Endothelial cell of umbilical vein (primary cell): ENCODE data around the gene LRRC27. TPM values are rescaled to one million over a fixed set of nuclear protein-coding genes. Genes with fewer than 3 reads are reported as not detected.

Source experiments
- BruUV-seq: library from RNA; stranded (reverse); fragments of 400-500 nt; replicated peaks from 2 replicates; lab custom pipeline; 2021; lab: Mats Ljungman, UMichigan
- CTCF ChIA-PET: fragments of 300-600, 350-600 bp; sonication (Branson Sonifier 250); formaldehyde crosslinking; loops from one replicate; lab custom pipeline; 2021; ENCODE audit warnings: antibody characterized with exemption, inconsistent platforms; lab: Charles Lee
- POLR2A ChIA-PET: fragments of 300-600, 350-600 bp; sonication (Branson Sonifier 250); formaldehyde crosslinking; loops from one replicate; lab custom pipeline; 2021; ENCODE audit warnings: antibody characterized with exemption, inconsistent platforms; lab: Charles Lee
- DNase-seq: peaks from one replicate; pipeline ENCODE4 v3.0.0-alpha.2; 2011; ENCODE audit warnings: low read depth, low spot score
- FAIRE-seq: peaks from 2 replicates; lab custom pipeline; 2011; peaks lifted over from hg19 to GRCh38; lab: Jason Lieb, UNC
- H2AFZ ChIP-seq: 2 replicates; pipeline ENCODE4 v1.6.0; 2012; ENCODE audit warnings: low read depth, low read length, control low read depth, inconsistent platforms
- H3K27ac ChIP-seq: 2 replicates; pipeline ENCODE4 v1.5.1; 2011; ENCODE audit warnings: low read depth, mild to moderate bottlenecking, control low read depth, low read length, moderate library complexity; ENCODE audit not compliant: insufficient read depth
- H3K27me3 ChIP-seq, 2 experiments: 2 replicates each; pipeline versions ENCODE4 v1.6.0 to v1.6.1; 2011; ENCODE audit warnings: low read length in 2 of 2, mixed read lengths in 1 of 2; ENCODE audit not compliant: control insufficient read depth in 2 of 2, insufficient read depth in 2 of 2
- H3K36me3 ChIP-seq, 2 experiments: 2 replicates in 1 of 2; 3 replicates in 1 of 2; pipeline ENCODE4 v1.5.1; 2011; ENCODE audit warnings: low read length in 2 of 2, mild to moderate bottlenecking in 1 of 2, moderate library complexity in 1 of 2; ENCODE audit not compliant: control insufficient read depth in 2 of 2, insufficient read depth in 2 of 2; ENCODE audit errors: extremely low read depth in 1 of 2
- H3K4me1 ChIP-seq: 3 replicates; pipeline ENCODE4 v1.5.1; 2011; ENCODE audit warnings: mild to moderate bottlenecking, low read length; ENCODE audit not compliant: control insufficient read depth, insufficient read depth; ENCODE audit errors: extremely low read depth
- H3K4me2 ChIP-seq: 2 replicates; pipeline ENCODE4 v1.6.1; 2011; ENCODE audit warnings: low read length, control low read depth, mixed read lengths; ENCODE audit not compliant: insufficient read depth
- H3K4me3 ChIP-seq, 3 experiments: fragments of 200-600 bp in 1 of 3; sonication (generic), shearing (Covaris generic) in 1 of 3; replicated peaks in 1 of 3; 2 replicates each; pipeline ENCODE4 v1.5.1; 2011 to 2016; ENCODE audit warnings: control low read depth in 3 of 3, low read length in 3 of 3, mild to moderate bottlenecking in 2 of 3, inconsistent platforms in 1 of 3, low read depth in 1 of 3, moderate library complexity in 1 of 3; ENCODE audit not compliant: insufficient read depth in 1 of 3
- H3K79me2 ChIP-seq: 2 replicates; pipeline ENCODE4 v1.6.0; 2012; ENCODE audit warnings: low read length, inconsistent platforms; ENCODE audit not compliant: control insufficient read depth, insufficient read depth
- H3K9ac ChIP-seq: replicated peaks from 2 replicates; pipeline ENCODE3; 2011; ENCODE audit warnings: low read length, control low read depth; ENCODE audit not compliant: insufficient read depth; ENCODE audit errors: extremely low read depth
- H3K9me1 ChIP-seq: replicated peaks from 3 replicates; pipeline ENCODE4 v1.6.0; 2011; ENCODE audit warnings: mild to moderate bottlenecking, low read length; ENCODE audit not compliant: control insufficient read depth, insufficient read depth; ENCODE audit errors: extremely low read depth
- H3K9me3 ChIP-seq: replicated peaks from 2 replicates; pipeline ENCODE4 v1.5.1; 2012; ENCODE audit warnings: low read length, inconsistent platforms; ENCODE audit not compliant: control insufficient read depth, insufficient read depth
- H4K20me1 ChIP-seq: replicated peaks from 2 replicates; pipeline ENCODE3; 2011; ENCODE audit warnings: mild to moderate bottlenecking, low read length; ENCODE audit not compliant: control insufficient read depth, insufficient read depth; ENCODE audit errors: extremely low read depth
- CTCF ChIP-seq, 2 donors: IDR thresholded peaks; 1 replicate in 1 of 2; 2 replicates in 1 of 2; pipeline ENCODE4 v1.5.1; 2011; ENCODE audit warnings: low read length in 2 of 2, mild to moderate bottlenecking in 2 of 2, moderate library complexity in 2 of 2, control low read depth in 1 of 2, inconsistent platforms in 1 of 2, low read depth in 1 of 2; ENCODE audit not compliant: insufficient read depth in 1 of 2; ENCODE audit errors: extremely low read depth in 1 of 2
- EZH2 ChIP-seq: IDR thresholded peaks from 2 replicates; pipeline ENCODE4 v1.6.1; 2012; ENCODE audit warnings: borderline replicate concordance, low read depth, mild to moderate bottlenecking, moderate library complexity, low read length, inconsistent platforms; ENCODE audit not compliant: severe bottlenecking
- FOS ChIP-seq: IDR thresholded peaks from 2 replicates; pipeline ENCODE4 v1.6.1; 2011; ENCODE audit warnings: mild to moderate bottlenecking, low read length, moderate library complexity, borderline replicate concordance; ENCODE audit not compliant: insufficient read depth
- GATA2 ChIP-seq: IDR thresholded peaks from 2 replicates; pipeline ENCODE4 v1.7.0; 2011; ENCODE audit warnings: low read depth, mild to moderate bottlenecking, moderate library complexity, mixed read lengths, low read length; ENCODE audit not compliant: insufficient read length, insufficient read depth
- JUN ChIP-seq: IDR thresholded peaks from 2 replicates; pipeline ENCODE4 v1.6.1; 2011; ENCODE audit warnings: borderline replicate concordance, low read depth; ENCODE audit not compliant: insufficient read length, insufficient read depth
- MAX ChIP-seq: IDR thresholded peaks from 2 replicates; pipeline ENCODE4 v1.6.1; 2011; ENCODE audit not compliant: insufficient read depth, insufficient read length
- MYC ChIP-seq: IDR thresholded peaks from one replicate; pipeline ENCODE4 v1.6.1; 2011; ENCODE audit warnings: mild to moderate bottlenecking, low read depth, low read length
- POLR2A ChIP-seq: IDR thresholded peaks from 2 replicates; pipeline ENCODE4 v1.6.1; 2012; ENCODE audit warnings: low read depth, mild to moderate bottlenecking, control low read depth, low read length
- POLR2AphosphoS5 ChIP-seq: IDR thresholded peaks from 2 replicates; pipeline ENCODE4 v1.6.1; 2012; ENCODE audit warnings: low read depth, mild to moderate bottlenecking, control low read depth, low read length, moderate library complexity; ENCODE audit not compliant: insufficient read depth
- dilution Hi-C: fragments of 300-500 bp; cut with MboI; formaldehyde crosslinking; loops from one replicate; pipeline ENCODE4 v1.15.0; 2019; ENCODE audit warnings: low sequenced_read_pairs; ENCODE audit not compliant: extremely low pct_ligation_motif_present
- intact Hi-C: fragments of 100-400 bp; cut with micrococcal nuclease; formaldehyde crosslinking; loops from one replicate; pipeline ENCODE4 v1.10.0; 2022
- polyA plus RNA-seq, 4 experiments: library from polyadenylated mRNA; depleted of rRNA in 3 of 4; stranded (reverse) in 3 of 4; unstranded in 1 of 4; fragments of >200 nt; gene quantifications; 2 replicates each; pipeline versions ENCODE4 v1.2.1 to v1.2.3, GENCODE V29; 2011 to 2012; ENCODE audit warnings: missing spikeins in 1 of 4
- total RNA-seq: library from RNA; stranded (reverse); gene quantifications from 2 replicates; pipeline ENCODE4 v1.2.3, GENCODE V29; 2021

The LRRC27 gene
- total and polyA plus RNA-seq, 2 donors (not counting 3 experiments of a cell fraction or from before 2014, with no cell fraction given): 8.3 to 13.6 TPM

GRCh38 chr10:132409667-132410028 is 77.7 kb downstream of the LRRC27 start:
- intact Hi-C loops (no loop called here), dilution Hi-C loops (no loop called here)
- CTCF ChIA-PET: interaction anchor here (0.7 kb wide), 1 partner anchor 9 kb away, joined by 3 read pairs; no protein-coding TSS in a partner anchor
- FAIRE-seq (no peak), DNase-seq (no peak)
- no peak overlapping the region for H3K9ac ChIP-seq
- no peaks in the 10 kb centered on the region for H4K20me1 ChIP-seq
- POLR2A ChIA-PET: no interaction called here
- no peak for TF ChIP-seq JUN
- no peak for TF ChIP-seq CTCF (IDR thresholded peaks at IDR 0.05; ENCODE audit: extremely low read depth in 1 of 2, insufficient read depth in 1 of 2, low read depth in 1 of 2, low read length in 2 of 2)
- TF ChIP-seq POLR2A: no peak
- no peak for TF ChIP-seq MYC
- no peak for TF ChIP-seq POLR2AphosphoS5
- TF ChIP-seq EZH2: no peak
- no peak for TF ChIP-seq MAX
- TF ChIP-seq GATA2: no peak
- no peak for TF ChIP-seq FOS
- H2AFZ ChIP-seq: no peak overlapping the region
- peaks cover 0 to 5% of the 10 kb centered on the region in 2 experiments for H3K36me3 ChIP-seq
- no peaks in the 10 kb centered on the region for H3K9me3 ChIP-seq
- peaks cover 23% of the 10 kb centered on the region for H3K4me1 ChIP-seq
- no peak overlapping the region for H3K4me2 ChIP-seq
- no peaks in the 10 kb centered on the region for H3K9me1 ChIP-seq
- no TSS peak for BruUV-seq
- H3K27me3 ChIP-seq: no peaks in the 10 kb centered on the region
- no peak overlapping the region for H3K27ac ChIP-seq
- H3K79me2 ChIP-seq: peaks cover 8% of the 10 kb centered on the region
- no peak overlapping the region for H3K4me3 ChIP-seq
